ENCODE data around the gene SERPINA1.
"Not testable (repeated sequence)": the region's sequence is repeated elsewhere in the genome, so short reads cannot be mapped to it uniquely, and the experiment has no call there.

DNA sequence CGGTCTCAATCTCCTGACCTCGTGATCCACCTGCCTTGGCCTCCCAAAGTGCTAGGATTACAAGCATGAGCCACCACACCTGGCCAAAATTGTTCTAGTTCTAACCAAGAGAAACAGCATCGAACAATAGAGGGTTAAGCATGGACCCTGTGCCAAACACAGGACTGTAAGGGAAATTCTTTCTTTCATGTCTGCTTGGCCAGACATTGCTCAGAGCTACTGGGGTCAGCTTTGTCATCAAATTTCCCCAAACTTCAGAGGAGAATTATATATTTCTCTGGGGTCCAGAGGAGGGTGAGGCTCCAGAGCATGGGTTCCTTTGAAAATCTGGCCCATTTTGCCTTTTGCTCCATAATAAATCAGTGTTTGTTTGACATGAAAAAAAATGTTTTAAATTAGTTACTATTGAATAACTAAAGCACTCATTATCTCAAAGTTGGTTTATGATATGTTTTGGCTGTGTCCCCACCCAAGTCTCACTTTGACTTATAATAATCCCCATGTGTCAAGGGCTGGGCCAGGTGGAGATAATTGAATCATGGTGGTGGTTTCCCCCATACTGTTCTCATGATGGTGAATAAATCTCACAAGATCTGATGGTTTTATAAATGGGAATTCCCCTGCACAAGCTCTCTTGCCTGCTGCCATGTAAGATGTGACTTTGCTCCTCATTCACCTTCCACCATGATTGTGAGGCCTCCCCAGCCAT, 29.2 kb upstream of the SERPINA1 start:
- TF ChIP-seq, protein P1, sequence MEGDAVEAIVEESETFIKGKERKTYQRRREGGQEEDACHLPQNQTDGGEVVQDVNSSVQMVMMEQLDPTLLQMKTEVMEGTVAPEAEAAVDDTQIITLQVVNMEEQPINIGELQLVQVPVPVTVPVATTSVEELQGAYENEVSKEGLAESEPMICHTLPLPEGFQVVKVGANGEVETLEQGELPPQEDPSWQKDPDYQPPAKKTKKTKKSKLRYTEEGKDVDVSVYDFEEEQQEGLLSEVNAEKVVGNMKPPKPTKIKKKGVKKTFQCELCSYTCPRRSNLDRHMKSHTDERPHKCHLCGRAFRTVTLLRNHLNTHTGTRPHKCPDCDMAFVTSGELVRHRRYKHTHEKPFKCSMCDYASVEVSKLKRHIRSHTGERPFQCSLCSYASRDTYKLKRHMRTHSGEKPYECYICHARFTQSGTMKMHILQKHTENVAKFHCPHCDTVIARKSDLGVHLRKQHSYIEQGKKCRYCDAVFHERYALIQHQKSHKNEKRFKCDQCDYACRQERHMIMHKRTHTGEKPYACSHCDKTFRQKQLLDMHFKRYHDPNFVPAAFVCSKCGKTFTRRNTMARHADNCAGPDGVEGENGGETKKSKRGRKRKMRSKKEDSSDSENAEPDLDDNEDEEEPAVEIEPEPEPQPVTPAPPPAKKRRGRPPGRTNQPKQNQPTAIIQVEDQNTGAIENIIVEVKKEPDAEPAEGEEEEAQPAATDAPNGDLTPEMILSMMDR (IDR thresholded peaks at IDR 0.05) = not testable (repeated sequence)
- TF ChIP-seq POLR2A (IDR thresholded peaks at IDR 0.05) = not testable (repeated sequence)
